ENCODE results near the gene SPAG16.

The SPAG16 gene

DNA sequence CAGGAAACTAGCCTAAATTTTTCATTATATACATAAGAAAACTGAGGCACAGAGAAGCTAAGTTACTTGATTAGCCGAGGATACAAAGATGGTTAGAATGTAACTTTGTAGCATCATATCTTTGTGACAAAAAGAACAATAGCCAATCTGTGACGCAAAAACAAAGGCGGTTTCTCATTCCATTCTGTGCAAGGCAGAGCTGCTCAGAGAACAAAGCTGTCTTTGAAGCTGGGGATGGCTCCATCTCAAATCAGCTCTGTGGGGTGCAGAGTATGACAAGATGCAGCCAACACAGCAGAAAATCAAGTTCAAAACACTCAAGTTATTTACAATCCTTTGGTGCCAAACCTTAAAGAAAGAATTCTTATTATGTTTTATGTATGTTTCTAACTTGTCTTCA is 1044.7 kb downstream of the SPAG16 start:
- H3K27ac ChIP-seq: no peak overlapping the region
- H3K4me3 ChIP-seq: no peak overlapping the region
- H3K27me3 ChIP-seq: no peaks in the 10 kb centered on the region
- H3K9me3 ChIP-seq: peaks cover 0 to under 1% (median 0%) of the 10 kb centered on the region in 3 donors
- TF ChIP-seq, protein P1, sequence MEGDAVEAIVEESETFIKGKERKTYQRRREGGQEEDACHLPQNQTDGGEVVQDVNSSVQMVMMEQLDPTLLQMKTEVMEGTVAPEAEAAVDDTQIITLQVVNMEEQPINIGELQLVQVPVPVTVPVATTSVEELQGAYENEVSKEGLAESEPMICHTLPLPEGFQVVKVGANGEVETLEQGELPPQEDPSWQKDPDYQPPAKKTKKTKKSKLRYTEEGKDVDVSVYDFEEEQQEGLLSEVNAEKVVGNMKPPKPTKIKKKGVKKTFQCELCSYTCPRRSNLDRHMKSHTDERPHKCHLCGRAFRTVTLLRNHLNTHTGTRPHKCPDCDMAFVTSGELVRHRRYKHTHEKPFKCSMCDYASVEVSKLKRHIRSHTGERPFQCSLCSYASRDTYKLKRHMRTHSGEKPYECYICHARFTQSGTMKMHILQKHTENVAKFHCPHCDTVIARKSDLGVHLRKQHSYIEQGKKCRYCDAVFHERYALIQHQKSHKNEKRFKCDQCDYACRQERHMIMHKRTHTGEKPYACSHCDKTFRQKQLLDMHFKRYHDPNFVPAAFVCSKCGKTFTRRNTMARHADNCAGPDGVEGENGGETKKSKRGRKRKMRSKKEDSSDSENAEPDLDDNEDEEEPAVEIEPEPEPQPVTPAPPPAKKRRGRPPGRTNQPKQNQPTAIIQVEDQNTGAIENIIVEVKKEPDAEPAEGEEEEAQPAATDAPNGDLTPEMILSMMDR (IDR thresholded peaks at IDR 0.05): no peak
- no peak for DNase-seq
- H3K36me3 ChIP-seq: no peaks in the 10 kb centered on the region
- no peaks in the 10 kb centered on the region for H3K4me1 ChIP-seq
- intact Hi-C loops (cut with DNase I; ENCODE audit: low total_unique reads): no loop called here

DNA sequence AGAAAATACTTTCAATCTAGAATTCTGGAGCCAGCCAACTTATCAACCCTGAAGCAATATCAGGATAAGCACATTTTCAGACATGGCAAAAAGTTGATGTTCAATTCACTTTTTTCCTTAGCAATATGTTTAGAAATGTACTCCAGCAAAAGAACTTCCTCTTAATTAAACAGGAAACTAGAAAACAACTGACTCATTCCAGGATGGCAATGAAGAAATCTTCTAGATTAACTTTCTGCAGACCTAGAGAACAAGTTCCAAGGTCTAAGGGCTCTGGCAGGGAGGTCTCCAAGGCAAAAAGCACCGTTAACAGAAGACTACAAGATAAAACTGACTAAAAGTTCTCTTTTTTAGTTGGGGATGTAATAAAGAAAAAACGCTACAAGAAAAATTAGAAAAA is 1057.4 kb downstream of the SPAG16 start:
- intact Hi-C loops (cut with DNase I; ENCODE audit: low total_unique reads): no loop called here
- H3K27me3 ChIP-seq: no peaks in the 10 kb centered on the region
- H3K36me3 ChIP-seq: no peaks in the 10 kb centered on the region
- H3K4me1 ChIP-seq: no peaks in the 10 kb centered on the region
- TF ChIP-seq, protein P1 (IDR thresholded peaks at IDR 0.05): no peak
- no peaks in the 10 kb centered on the region for H3K9me3 ChIP-seq
- DNase-seq: no peak
- no peak overlapping the region for H3K27ac ChIP-seq
- no peak overlapping the region for H3K4me3 ChIP-seq

DNA sequence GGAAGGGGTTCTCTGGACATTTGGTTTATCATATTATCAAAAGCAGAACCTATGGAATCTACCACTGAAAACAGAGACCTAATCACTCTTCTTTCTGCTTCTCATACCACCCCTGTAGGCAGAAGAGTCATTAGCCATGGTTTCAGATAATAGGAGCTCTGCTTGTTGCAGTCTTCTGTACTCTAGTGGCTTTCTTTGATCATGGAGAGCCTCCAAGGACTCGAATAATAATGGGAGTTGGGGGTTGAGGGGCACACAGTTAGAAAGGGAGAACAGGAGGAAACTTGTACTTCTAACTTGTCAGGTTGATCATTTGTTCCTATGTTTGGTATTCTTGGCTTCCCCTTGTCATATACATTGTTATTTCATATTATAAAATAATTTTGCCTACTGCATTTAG is 1074.2 kb downstream of the SPAG16 start:
- Histone ChIP-seq H3K4me1 (no peaks in the 10 kb centered on the region), H3K9me3 (no peaks in the 10 kb centered on the region), H3K36me3 (no peaks in the 10 kb centered on the region), H3K4me3 (no peak overlapping the region), H3K27me3 (no peaks in the 10 kb centered on the region), H3K27ac (no peak overlapping the region)
- intact Hi-C loops (cut with DNase I; ENCODE audit: low total_unique reads): no loop called here
- no peak for DNase-seq
- TF ChIP-seq, protein P1 (IDR thresholded peaks at IDR 0.05): no peak

DNA sequence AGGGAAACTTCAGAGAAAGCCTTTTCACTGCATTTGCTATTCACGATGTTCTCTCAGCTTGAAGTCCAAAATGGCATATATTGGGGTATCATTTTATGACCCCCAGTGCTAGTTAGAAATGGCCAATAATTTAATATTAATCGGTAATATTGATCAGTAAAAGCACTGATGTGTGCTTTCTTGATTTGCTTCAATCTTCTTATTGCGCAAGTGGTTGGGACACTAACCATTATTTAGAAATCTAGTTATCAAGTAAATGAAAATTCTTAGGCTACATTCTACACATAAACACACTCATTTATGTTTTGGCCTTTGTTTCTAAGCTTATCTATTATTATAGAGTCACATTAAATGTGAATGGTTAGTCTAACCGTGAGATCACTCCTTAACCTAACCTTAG is 1076.9 kb downstream of the SPAG16 start:
- H3K4me1 ChIP-seq: no peaks in the 10 kb centered on the region
- H3K9me3 ChIP-seq: no peaks in the 10 kb centered on the region
- TF ChIP-seq, protein P1 (IDR thresholded peaks at IDR 0.05): no peak
- H3K27ac ChIP-seq: no peak overlapping the region
- intact Hi-C loops (cut with DNase I; ENCODE audit: low total_unique reads): no loop called here
- no peak for DNase-seq
- H3K27me3 ChIP-seq: no peaks in the 10 kb centered on the region
- H3K4me3 ChIP-seq: no peak overlapping the region
- H3K36me3 ChIP-seq: no peaks in the 10 kb centered on the region

DNA sequence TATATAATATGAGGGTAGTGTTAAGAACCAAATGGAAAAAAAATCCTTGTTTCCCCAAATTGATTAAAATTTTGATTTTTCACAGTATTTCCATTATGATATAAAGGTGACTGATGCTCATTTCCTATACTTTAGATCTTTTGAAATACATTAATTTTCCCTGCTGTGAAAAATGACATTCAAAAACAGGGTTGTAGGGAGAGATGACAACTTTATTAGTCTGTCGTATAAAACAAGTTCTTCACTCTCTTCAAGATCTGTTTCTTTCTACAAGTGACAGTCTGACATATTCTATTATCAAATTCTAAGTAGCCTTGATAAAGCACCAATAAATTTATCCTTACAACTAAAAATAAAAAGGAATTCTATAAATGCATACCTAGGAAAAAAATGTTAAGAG is 1081.3 kb downstream of the SPAG16 start:
- Histone ChIP-seq H3K4me1 (no peaks in the 10 kb centered on the region), H3K27ac (no peak overlapping the region), H3K4me3 (no peak overlapping the region), H3K27me3 (no peaks in the 10 kb centered on the region), H3K36me3 (no peaks in the 10 kb centered on the region), H3K9me3 (no peaks in the 10 kb centered on the region)
- DNase-seq: no peak
- intact Hi-C loops (cut with DNase I; ENCODE audit: low total_unique reads): no loop called here
- TF ChIP-seq, protein P1 (IDR thresholded peaks at IDR 0.05): no peak

DNA sequence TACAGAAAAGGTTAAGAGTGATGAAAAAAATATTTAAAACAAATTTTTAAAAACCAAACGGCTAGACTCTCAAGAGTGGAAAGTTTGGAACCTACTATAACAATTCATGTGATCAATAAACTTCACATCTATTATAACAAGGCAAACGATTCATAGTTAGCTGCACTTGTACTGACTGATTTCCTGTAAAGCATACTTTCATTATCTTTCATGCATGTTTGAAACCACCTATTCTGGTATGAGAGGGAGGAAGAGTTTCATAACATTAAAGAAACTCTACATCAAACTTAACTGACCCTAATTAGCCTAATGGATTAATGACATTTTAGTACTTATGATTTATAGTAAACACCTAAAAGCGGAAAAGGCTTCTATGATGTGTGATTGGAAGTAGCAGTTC is 1082.9 kb downstream of the SPAG16 start:
- Histone ChIP-seq H3K9me3 (no peaks in the 10 kb centered on the region), H3K4me1 (no peaks in the 10 kb centered on the region), H3K4me3 (no peak overlapping the region), H3K27ac (no peak overlapping the region), H3K27me3 (no peaks in the 10 kb centered on the region), H3K36me3 (no peaks in the 10 kb centered on the region)
- TF ChIP-seq, protein P1 (IDR thresholded peaks at IDR 0.05): no peak
- intact Hi-C loops (cut with DNase I; ENCODE audit: low total_unique reads): no loop called here
- DNase-seq: no peak

Data from tibial artery (tissue), 4 donors.